Measurements from ENCODE around the gene TPRG1L.

DNA sequence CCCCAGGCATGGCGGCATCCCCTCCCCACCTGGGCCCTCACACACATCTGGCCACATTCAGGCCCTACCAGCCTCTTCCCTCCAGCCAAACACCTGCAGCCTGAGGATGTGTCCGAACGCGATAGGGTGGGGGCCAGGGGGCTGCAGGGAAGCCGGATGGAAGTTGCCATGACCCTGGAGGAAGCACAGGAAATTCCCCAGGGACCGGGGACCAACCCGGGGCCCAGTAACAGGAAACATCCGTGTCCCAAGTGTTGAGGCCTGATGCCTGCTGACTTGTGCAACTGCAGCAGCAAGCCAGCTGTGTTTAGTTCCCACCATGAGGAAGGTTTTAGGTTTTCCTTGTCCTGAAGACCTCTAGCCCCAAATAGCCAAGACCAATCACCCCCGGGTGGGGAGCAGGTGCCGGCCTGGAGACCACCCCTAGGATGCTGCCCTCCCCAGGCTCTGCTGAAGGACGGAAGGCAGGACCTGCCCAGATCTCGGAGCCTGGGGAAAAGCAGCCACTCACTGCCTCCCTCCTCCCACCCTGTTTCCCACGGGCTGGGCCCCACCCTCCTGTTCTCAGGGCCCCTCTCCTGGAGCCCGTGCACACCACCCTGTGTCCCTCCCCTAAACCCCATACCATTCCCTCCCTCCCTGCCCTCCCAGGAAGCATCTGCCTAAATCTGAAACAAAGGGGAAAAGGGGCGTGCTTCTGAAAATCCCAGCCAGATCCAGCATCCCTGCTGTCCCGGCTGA, 43.3 kb upstream of the TPRG1L start:
- no peak for TF ChIP-seq EZH2 (IDR thresholded peaks at IDR 0.05; ENCODE audit: borderline replicate concordance, low read length)
- TF ChIP-seq CTCF (IDR thresholded peaks at IDR 0.05; ENCODE audit: low read length) = no peak

Data from OCI-LY1 (cell line).